GM20431 (cell line): ENCODE measurements around the gene CCDC30.
"Not testable (repeated sequence)": the region's sequence is repeated elsewhere in the genome, so short reads cannot be mapped to it uniquely, and the experiment has no call there.

Experiments used
- in situ Hi-C: fragments of 300-500 bp; cut with MseI, MboI; formaldehyde crosslinking; loops from one replicate; pipeline ENCODE4 v1.15.0; 2020; ENCODE audit warnings: low sequenced_read_pairs; ENCODE audit not compliant: unreplicated experiment

The CCDC30 gene

GRCh38 chr1:42511581-42512155 lies 48.6 kb downstream of the CCDC30 start:
- in situ Hi-C loops = not testable (repeated sequence)

DNA sequence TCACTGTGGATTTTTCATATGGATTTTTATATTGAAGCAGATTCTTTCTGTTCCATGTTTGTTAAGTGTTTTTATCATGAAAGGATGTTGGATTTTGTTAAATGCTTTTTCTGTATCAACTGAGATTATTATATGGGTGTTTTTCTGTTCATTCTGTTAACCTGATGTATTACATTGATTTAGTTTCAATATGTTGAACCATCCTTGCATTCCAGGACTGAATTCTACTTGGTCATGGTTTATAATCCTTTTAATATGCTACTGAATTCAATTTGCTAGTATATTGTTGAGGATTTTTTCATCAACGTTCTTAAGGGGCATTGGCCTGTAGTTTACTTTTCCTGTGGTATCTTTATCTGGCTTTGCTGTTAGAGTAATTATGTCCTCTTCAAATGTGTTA lies 55.8 kb downstream of the CCDC30 start:
- in situ Hi-C loops = no loop called here

- in situ Hi-C loops = no loop called here
These were observed 60.1 kb downstream of the CCDC30 start for GRCh38 chr1:42523171-42523570.

- in situ Hi-C loops = no loop called here
These were observed 61.2 kb downstream of the CCDC30 start for GRCh38 chr1:42524330-42524729.

- in situ Hi-C loops = no loop called here
These were observed 66.7 kb downstream of the CCDC30 start for GRCh38 chr1:42529724-42530181.

DNA sequence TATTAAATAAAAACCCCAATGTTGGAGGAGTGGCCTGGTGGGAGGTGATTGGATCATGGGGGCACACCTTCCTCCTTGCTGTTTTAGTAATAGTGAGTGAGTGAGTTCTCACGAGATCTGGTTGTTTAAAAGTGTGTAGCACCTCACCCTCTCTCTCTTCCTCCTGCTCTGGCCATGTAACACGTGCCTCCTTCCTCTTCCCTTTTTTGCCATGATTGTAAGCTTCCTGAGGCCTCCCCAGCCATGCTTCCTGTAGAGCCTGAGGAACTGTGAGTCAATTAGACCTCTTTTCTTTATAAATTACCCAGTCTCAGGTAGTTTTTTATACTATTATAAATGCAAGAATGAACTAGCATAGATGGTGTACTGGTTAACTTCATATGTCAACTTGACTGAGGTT lies 68.0 kb downstream of the CCDC30 start:
- in situ Hi-C loops = no loop called here

DNA sequence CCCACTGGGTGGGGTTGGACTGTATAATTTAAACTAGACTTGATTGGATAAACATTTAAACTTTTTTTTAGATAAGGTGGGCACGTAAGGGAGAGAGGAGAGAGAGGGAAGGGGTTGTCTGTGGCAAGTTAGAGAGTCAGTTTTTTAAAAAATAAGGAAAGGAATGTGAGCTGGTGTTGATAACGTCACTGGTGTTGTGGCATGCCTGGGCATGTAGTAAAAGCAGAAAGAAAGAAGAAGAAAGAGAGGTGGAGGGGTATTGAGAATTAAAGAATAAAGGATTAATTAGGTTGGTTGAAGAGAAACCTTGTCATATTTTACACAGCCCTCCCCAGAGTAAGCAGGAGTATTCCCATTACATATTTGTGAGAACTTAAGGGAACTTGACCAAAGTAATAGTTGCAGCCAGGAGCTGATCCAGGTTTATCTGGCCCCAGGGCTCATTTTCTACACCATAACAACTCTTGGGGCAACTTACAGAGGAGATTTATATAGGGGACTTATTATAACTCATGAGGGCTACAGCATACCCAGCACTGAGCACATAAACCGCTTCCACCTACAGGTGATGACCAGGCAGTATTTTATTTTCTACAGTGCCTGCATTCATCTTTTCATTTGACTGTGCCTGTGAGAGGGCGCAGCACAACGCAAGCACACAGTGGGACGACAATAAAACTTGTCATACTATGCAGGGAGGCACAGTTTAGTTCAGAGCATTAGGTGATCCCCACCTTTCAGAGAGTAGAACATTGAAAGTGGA lies 70.2 kb downstream of the CCDC30 start:
- in situ Hi-C loops = no loop called here

DNA sequence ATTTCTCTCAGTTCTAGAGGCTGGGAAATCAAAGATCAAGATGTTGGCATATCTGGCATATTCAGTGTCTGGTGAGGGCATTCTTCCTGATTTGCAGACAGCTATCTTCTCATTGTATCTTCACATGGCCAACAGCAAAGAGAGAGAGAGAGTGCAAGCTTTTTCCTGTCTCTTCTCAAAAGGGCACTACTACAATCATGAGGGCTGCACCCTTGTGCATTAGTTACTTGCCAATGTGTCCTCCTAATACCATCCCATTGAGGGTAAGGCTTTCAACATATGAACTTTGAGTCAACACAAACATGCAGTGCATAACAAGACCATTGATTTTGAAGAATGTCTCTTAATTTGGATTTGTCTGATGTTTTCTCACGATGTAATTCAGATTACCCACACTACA lies 78.0 kb downstream of the CCDC30 start:
- in situ Hi-C loops = no loop called here

DNA sequence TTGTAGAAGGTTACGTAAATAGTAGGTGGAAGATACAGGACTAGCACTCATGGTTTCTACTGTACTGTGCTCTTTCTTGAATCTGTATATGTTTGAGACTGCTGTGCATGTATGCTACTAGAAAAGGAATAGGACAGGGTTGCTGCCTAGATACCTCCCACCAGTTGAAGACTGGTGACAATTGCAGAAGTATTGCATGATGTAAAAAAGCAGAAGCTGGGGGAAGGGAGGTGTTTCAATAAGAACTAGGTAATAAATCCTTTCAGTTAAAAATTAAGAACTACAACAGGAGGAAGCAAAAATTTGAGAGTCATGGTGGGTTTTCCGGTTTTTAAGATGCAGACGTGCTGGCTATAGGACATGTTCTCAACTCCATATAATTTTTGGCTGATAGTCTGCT lies 88.1 kb downstream of the CCDC30 start:
- in situ Hi-C loops = no loop called here

GRCh38 chr1:42551590-42551989 lies 88.5 kb downstream of the CCDC30 start:
- in situ Hi-C loops = no loop called here

GRCh38 chr1:42552636-42553035 lies 89.5 kb downstream of the CCDC30 start:
- in situ Hi-C loops = no loop called here

DNA sequence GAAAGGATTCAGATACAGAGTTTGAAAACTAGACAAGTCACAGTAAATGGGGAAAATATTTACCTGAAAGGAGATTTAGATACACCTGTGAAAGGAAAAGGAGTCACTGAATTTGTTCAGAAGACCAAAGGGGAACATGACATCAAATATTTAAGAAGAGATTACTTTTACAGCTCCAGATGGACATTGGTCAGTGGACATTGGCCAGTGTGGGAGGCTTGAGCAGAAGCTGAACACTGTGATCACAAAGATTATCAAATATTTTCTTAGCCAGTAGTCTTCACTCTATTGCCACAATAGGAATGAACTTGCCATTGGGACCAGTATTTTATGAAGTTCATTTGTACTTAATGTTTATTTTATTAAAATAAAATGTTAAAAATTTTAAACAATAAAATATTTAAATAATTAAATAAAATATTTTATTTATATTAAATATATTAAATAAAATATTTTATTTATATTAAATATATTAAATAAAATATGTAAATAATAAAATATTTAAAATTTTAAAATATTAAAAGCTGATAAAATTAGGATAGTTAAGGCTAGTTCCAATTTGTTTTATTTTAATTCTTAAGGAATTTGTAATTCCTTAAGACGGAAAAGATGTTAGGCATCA lies 94.3 kb downstream of the CCDC30 start:
- in situ Hi-C loops = no loop called here

DNA sequence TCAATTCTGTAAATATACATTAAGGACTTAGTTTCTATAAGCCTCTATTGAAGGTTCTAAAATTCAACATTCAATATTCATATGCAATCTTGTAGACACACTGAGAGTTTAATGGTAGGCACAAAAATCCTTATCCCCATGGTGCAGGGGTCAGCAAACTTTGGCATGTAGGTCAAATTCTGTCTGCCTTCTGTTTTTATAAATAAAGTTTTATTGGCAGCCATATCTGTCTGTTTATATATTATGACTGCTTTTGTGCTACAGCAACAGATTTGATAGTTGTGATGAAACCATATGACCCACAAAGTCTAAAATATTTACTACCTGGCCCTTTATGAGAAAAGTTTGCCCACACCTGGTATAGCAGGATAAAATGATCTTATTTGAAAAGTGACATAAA lies 104.0 kb downstream of the CCDC30 start:
- in situ Hi-C loops = no loop called here

DNA sequence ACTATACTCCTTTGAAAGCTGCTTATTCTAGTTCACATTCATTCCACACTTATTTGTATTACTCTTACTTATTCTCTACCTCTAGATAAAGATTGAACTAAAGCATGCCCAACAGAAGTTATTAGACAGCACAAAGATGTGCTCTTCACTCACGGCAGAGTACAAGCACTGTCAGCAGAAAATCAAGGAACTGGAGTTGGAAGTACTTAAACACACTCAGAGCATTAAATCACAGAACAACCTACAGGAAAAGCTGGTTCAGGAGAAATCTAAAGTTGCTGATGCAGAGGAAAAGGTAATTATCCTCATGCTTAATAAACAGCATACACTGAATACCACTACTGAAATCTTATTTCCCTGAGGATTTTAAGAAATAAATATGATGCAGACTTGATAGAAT lies 113.8 kb downstream of the CCDC30 start:
- in situ Hi-C loops = no loop called here

- in situ Hi-C loops = loop anchor here (10.0 kb wide), 1 partner anchor 159 kb away; the partner anchor contains the start of gene CLDN19
These were observed 122.9 kb downstream of the CCDC30 start for GRCh38 chr1:42586016-42586415.

DNA sequence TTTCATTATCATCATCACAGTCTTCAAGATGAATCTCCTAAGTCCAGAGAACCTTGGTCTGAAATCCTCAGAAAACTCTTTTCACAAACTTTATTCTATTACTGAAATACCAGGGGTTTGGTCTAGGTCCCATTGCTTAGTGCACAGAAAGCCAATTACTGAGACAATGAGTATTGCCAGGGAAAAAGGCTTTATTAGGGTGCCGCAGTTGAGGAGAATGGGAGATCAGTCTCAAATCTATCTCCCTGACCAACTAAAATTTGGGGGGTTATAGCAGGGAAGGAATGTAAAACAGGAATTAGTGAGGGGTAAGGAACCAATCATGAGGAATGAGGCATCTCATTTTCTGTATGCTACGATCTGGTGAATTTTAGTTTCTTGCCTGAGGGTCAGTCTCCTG lies 124.7 kb downstream of the CCDC30 start:
- in situ Hi-C loops = loop anchor here (10.0 kb wide), 1 partner anchor 157 kb away; the partner anchor contains the start of gene CLDN19

DNA sequence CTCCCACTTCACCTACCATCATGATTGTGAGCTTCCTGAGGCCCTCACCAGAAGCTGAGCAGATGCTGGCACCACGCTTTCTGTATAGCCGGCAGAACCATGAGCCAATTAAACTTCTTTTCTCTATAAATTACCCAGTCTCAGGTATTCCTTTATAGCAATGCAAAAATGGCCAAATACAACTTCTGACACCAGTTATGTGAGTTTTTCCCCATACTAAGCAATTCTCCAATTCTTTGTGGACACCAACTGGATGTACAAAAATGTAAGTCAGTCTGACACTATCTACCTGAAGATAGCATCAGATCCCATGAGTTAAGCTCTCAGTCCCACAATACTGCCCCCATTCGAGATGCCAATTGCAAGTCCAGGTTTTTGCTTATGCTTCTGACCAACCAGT lies 129.7 kb downstream of the CCDC30 start:
- in situ Hi-C loops = no loop called here

- in situ Hi-C loops = no loop called here
These were observed 130.5 kb downstream of the CCDC30 start for GRCh38 chr1:42593486-42594100.

DNA sequence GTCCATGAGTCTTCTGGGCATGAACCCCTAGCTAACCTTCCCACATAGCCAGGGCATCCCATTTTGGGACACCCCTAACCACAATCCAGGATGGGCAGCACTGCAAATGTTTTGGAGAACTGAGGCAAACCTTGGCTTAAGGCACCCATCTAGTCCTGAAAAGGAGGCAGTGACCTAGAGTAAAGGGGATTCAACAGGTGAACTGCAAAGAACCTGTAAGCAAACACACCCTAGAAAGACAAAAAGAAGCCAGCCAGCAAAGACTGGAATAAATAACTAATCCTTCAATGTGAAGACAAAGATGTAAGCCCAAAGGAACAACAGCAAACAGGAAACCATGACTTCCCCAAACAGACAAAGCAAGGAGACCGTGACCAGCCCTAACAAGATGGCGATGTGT lies 138.4 kb downstream of the CCDC30 start:
- in situ Hi-C loops = no loop called here

- in situ Hi-C loops = no loop called here
These were observed 150.7 kb downstream of the CCDC30 start for GRCh38 chr1:42613803-42614131.

DNA sequence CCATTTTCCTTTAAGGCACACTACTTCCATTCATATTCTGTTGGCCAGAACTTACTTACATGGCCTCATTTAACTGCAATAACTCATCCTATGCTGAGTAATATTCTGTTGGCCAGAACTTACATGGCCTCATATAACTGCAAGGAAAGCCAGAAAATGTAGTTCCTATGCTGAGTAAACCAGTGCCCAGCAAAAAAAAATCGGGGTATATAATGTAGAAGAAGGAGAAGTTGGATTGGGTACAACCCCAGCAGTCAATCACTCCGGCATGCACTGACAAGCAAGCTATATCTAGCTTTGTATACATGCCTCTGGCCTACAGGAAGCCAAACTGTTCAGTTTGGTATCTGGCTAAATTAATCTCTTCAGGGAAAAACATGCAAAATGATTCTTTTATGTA lies 155.8 kb downstream of the CCDC30 start:
- in situ Hi-C loops = no loop called here
